ENCODE measurements around the gene ITPKC. TPM values are rescaled to one million over a fixed set of nuclear protein-coding genes. Genes with fewer than 3 reads are reported as not detected.
A peak's percentile ranks its signal among the peaks of the same experiment; 100 is the strongest.

The ITPKC gene
- total and polyA plus RNA-seq, 2 of the 13 experiments (the other 11 are each of a cell fraction or from before 2014, with no cell fraction given): 6.9 to 11.2 TPM

DNA sequence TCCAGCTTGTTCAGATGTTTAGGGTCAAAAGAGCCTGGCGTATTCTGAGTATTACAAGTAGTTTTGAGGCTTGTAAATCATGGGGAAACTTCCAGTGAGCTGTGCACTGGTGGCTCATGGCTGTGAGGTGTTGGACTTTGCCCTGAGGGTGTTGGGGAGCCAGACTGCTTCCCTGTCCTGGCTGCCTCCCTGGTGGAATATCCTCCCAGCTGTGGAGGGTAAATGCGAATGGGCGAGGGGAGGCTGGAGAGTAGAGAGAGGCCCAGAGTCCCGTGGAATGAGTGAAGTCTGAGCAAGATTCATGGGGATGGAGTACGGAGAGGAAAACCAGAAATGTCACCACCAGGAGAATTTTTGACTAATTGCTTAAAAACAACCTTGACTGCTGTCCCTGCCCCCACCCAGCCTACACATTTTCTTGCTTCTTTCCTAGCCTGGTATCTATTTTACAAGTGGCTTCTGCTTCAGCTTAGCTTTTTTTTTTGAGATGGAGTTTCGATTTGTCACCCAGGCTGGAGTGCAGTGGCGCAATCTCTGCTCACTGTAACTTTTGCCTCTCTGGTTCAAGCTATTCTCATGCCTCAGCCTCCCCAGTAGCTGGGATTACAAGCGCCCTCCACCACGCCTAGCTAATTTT lies 37.8 kb downstream of the ITPKC start (continued):
- TF ChIP-seq, protein P1, sequence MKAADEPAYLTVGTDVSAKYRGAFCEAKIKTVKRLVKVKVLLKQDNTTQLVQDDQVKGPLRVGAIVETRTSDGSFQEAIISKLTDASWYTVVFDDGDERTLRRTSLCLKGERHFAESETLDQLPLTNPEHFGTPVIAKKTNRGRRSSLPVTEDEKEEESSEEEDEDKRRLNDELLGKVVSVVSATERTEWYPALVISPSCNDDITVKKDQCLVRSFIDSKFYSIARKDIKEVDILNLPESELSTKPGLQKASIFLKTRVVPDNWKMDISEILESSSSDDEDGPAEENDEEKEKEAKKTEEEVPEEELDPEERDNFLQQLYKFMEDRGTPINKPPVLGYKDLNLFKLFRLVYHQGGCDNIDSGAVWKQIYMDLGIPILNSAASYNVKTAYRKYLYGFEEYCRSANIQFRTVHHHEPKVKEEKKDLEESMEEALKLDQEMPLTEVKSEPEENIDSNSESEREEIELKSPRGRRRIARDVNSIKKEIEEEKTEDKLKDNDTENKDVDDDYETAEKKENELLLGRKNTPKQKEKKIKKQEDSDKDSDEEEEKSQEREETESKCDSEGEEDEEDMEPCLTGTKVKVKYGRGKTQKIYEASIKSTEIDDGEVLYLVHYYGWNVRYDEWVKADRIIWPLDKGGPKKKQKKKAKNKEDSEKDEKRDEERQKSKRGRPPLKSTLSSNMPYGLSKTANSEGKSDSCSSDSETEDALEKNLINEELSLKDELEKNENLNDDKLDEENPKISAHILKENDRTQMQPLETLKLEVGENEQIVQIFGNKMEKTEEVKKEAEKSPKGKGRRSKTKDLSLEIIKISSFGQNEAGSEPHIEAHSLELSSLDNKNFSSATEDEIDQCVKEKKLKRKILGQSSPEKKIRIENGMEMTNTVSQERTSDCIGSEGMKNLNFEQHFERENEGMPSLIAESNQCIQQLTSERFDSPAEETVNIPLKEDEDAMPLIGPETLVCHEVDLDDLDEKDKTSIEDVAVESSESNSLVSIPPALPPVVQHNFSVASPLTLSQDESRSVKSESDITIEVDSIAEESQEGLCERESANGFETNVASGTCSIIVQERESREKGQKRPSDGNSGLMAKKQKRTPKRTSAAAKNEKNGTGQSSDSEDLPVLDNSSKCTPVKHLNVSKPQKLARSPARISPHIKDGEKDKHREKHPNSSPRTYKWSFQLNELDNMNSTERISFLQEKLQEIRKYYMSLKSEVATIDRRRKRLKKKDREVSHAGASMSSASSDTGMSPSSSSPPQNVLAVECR (CRISPR knock-in tag; IDR thresholded peaks at IDR 0.05; ENCODE audit: borderline replicate concordance): peak; percentile 43; the same call in 1 of the 2 replicates
- TF ChIP-seq, protein P2, sequence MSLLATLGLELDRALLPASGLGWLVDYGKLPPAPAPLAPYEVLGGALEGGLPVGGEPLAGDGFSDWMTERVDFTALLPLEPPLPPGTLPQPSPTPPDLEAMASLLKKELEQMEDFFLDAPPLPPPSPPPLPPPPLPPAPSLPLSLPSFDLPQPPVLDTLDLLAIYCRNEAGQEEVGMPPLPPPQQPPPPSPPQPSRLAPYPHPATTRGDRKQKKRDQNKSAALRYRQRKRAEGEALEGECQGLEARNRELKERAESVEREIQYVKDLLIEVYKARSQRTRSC (CRISPR knock-in tag; IDR thresholded peaks at IDR 0.05; ENCODE audit: low read depth): no peak
- TF ChIP-seq JDP2 (CRISPR knock-in tag; IDR thresholded peaks at IDR 0.05; ENCODE audit: borderline replicate concordance) (no peak), MAFG (CRISPR knock-in tag; IDR thresholded peaks at IDR 0.05) (no peak), RCOR2 (CRISPR knock-in tag; IDR thresholded peaks at IDR 0.05) (no peak), MED8 (CRISPR knock-in tag; IDR thresholded peaks at IDR 0.05; ENCODE audit: insufficient replicate concordance) (no peak), RARA (CRISPR knock-in tag; IDR thresholded peaks at IDR 0.05) (0 out of 2 replicates have a peak, but pooled peaks have one; percentile 17), ZNF225 (CRISPR knock-in tag; IDR thresholded peaks at IDR 0.05) (no peak), SRSF9 (IDR thresholded peaks at IDR 0.05; ENCODE audit: borderline replicate concordance, insufficient read depth, low read depth, low read length, poor library complexity, severe bottlenecking) (no peak), TBX2 (CRISPR knock-in tag; IDR thresholded peaks at IDR 0.05; ENCODE audit: borderline replicate concordance) (no peak), ZNF180 (CRISPR knock-in tag; IDR thresholded peaks at IDR 0.05; ENCODE audit: borderline replicate concordance, low read depth) (no peak), NCOR1 (IDR thresholded peaks at IDR 0.05; ENCODE audit: borderline replicate concordance, low read length) (no peak; the same call in 1 of the 2 replicates), MED1 (CRISPR knock-in tag; IDR thresholded peaks at IDR 0.05) (peak; percentile 27; the same call in 1 of the 2 replicates), ZNF160 (CRISPR knock-in tag; IDR thresholded peaks at IDR 0.05) (no peak)
- TF ChIP-seq, protein P3, sequence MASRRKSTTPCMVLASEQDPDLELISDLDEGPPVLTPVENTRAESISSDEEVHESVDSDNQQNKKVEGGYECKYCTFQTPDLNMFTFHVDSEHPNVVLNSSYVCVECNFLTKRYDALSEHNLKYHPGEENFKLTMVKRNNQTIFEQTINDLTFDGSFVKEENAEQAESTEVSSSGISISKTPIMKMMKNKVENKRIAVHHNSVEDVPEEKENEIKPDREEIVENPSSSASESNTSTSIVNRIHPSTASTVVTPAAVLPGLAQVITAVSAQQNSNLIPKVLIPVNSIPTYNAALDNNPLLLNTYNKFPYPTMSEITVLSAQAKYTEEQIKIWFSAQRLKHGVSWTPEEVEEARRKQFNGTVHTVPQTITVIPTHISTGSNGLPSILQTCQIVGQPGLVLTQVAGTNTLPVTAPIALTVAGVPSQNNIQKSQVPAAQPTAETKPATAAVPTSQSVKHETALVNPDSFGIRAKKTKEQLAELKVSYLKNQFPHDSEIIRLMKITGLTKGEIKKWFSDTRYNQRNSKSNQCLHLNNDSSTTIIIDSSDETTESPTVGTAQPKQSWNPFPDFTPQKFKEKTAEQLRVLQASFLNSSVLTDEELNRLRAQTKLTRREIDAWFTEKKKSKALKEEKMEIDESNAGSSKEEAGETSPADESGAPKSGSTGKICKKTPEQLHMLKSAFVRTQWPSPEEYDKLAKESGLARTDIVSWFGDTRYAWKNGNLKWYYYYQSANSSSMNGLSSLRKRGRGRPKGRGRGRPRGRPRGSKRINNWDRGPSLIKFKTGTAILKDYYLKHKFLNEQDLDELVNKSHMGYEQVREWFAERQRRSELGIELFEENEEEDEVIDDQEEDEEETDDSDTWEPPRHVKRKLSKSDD (CRISPR knock-in tag; IDR thresholded peaks at IDR 0.05; ENCODE audit: low read depth): no peak
- TF ChIP-seq, protein P4, sequence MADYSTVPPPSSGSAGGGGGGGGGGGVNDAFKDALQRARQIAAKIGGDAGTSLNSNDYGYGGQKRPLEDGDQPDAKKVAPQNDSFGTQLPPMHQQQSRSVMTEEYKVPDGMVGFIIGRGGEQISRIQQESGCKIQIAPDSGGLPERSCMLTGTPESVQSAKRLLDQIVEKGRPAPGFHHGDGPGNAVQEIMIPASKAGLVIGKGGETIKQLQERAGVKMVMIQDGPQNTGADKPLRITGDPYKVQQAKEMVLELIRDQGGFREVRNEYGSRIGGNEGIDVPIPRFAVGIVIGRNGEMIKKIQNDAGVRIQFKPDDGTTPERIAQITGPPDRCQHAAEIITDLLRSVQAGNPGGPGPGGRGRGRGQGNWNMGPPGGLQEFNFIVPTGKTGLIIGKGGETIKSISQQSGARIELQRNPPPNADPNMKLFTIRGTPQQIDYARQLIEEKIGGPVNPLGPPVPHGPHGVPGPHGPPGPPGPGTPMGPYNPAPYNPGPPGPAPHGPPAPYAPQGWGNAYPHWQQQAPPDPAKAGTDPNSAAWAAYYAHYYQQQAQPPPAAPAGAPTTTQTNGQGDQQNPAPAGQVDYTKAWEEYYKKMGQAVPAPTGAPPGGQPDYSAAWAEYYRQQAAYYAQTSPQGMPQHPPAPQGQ (CRISPR knock-in tag; IDR thresholded peaks at IDR 0.05; ENCODE audit: borderline replicate concordance): no peak
- TF ChIP-seq, protein P5, sequence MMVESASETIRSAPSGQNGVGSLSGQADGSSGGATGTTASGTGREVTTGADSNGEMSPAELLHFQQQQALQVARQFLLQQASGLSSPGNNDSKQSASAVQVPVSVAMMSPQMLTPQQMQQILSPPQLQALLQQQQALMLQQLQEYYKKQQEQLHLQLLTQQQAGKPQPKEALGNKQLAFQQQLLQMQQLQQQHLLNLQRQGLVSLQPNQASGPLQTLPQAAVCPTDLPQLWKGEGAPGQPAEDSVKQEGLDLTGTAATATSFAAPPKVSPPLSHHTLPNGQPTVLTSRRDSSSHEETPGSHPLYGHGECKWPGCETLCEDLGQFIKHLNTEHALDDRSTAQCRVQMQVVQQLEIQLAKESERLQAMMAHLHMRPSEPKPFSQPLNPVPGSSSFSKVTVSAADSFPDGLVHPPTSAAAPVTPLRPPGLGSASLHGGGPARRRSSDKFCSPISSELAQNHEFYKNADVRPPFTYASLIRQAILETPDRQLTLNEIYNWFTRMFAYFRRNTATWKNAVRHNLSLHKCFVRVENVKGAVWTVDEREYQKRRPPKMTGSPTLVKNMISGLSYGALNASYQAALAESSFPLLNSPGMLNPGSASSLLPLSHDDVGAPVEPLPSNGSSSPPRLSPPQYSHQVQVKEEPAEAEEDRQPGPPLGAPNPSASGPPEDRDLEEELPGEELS (CRISPR knock-in tag; IDR thresholded peaks at IDR 0.05): peak; percentile 19; the same call in 1 of the 2 replicates

Measured in HepG2 (cell line).